Caco-2 (cell line): ENCODE data around the gene RCOR3. TPM values are rescaled to one million over a fixed set of nuclear protein-coding genes. Genes with fewer than 3 reads are reported as not detected.
"Not testable (repeated sequence)": the region's sequence is repeated elsewhere in the genome, so short reads cannot be mapped to it uniquely, and the experiment has no call there.

Experiments used
- BruUV-seq: library from RNA; stranded (reverse); fragments of 400-500 nt; replicated peaks from 2 replicates; lab custom pipeline; 2021; lab: Mats Ljungman, UMichigan
- CTCF ChIA-PET: fragments of 300-600 bp; sonication (Branson Sonifier 250); formaldehyde crosslinking; loops from one replicate; lab custom pipeline; 2022; ENCODE audit warnings: antibody characterized with exemption; lab: Charles Lee
- POLR2A ChIA-PET: fragments of 300-600 bp; sonication (Branson Sonifier 250); formaldehyde crosslinking; loops from one replicate; lab custom pipeline; 2022; ENCODE audit warnings: antibody characterized with exemption; lab: Charles Lee
- DNase-seq, 2 experiments: peaks; one replicate each; pipeline versions ENCODE4 v3.0.0 to v3.0.0-alpha.2; 2020 to 2022
- H3K27me3 ChIP-seq: replicated peaks from 2 replicates; pipeline ENCODE4 v1.6.0; 2011; ENCODE audit warnings: low read length; ENCODE audit not compliant: control insufficient read depth, insufficient read depth
- H3K36me3 ChIP-seq: 2 replicates; pipeline ENCODE4 v1.5.1; 2011; ENCODE audit warnings: low read length; ENCODE audit not compliant: control insufficient read depth, insufficient read depth
- H3K4me1 ChIP-seq: fragments of 250-450 bp; sonication (Bioruptor Pico); 2 replicates; pipeline ENCODE4 v1.5.1; 2020; ENCODE audit warnings: mild to moderate bottlenecking
- H3K4me3 ChIP-seq: 2 replicates; pipeline ENCODE4 v1.5.1; 2011; ENCODE audit warnings: low read depth, mild to moderate bottlenecking, control low read depth, low read length
- H3K9me3 ChIP-seq: fragments of 250-450 bp; sonication (Bioruptor Pico); 2 replicates; pipeline ENCODE4 v1.5.1; 2020; ENCODE audit warnings: mild to moderate bottlenecking, moderate library complexity
- H3K27ac Mint-ChIP-seq: one replicate; pipeline ENCODE4 v1.8.0; 2022; ENCODE audit warnings: mixed read lengths; ENCODE audit not compliant: unreplicated experiment
- H3K27me3 Mint-ChIP-seq: one replicate; pipeline ENCODE4 v1.8.0; 2022; ENCODE audit warnings: mixed read lengths; ENCODE audit not compliant: insufficient read depth, unreplicated experiment
- H3K36me3 Mint-ChIP-seq: one replicate; pipeline ENCODE4 v1.8.0; 2022; ENCODE audit warnings: mild to moderate bottlenecking, mixed read lengths; ENCODE audit not compliant: insufficient read depth, unreplicated experiment
- H3K4me1 Mint-ChIP-seq: one replicate; pipeline ENCODE4 v1.8.0; 2022; ENCODE audit warnings: low read depth, mixed read lengths; ENCODE audit not compliant: unreplicated experiment
- H3K4me3 Mint-ChIP-seq: one replicate; pipeline ENCODE4 v1.8.0; 2022; ENCODE audit warnings: mild to moderate bottlenecking, moderate library complexity, mixed read lengths; ENCODE audit not compliant: unreplicated experiment
- H3K9me3 Mint-ChIP-seq: one replicate; pipeline ENCODE4 v1.8.0; 2022; ENCODE audit warnings: mixed read lengths; ENCODE audit not compliant: unreplicated experiment
- CTCF ChIP-seq, 2 experiments: fragments of 200-600 bp in 1 of 2; IDR thresholded peaks; 1 replicate in 1 of 2; 2 replicates in 1 of 2; pipeline versions ENCODE4 v1.5.1 to v1.8.0; 2011 to 2022; ENCODE audit warnings: antibody characterized with exemption in 1 of 2, control low read depth in 1 of 2, inconsistent platforms in 1 of 2, low read depth in 1 of 2, low read length in 1 of 2, mild to moderate bottlenecking in 1 of 2, moderate library complexity in 1 of 2; ENCODE audit not compliant: insufficient read depth in 1 of 2, severe bottlenecking in 1 of 2, unreplicated experiment in 1 of 2
- intact Hi-C: fragments of 100-400 bp; cut with micrococcal nuclease; formaldehyde crosslinking; loops from one replicate; pipeline ENCODE4 v1.10.0; 2022; ENCODE audit not compliant: unreplicated experiment
- total RNA-seq: library from RNA; stranded (reverse); gene quantifications from 2 replicates; pipeline ENCODE4 v1.2.3, GENCODE V29; 2022

Gene RCOR3
- total RNA-seq, 1 experiment from 2014 or later = 42.3 TPM

DNA sequence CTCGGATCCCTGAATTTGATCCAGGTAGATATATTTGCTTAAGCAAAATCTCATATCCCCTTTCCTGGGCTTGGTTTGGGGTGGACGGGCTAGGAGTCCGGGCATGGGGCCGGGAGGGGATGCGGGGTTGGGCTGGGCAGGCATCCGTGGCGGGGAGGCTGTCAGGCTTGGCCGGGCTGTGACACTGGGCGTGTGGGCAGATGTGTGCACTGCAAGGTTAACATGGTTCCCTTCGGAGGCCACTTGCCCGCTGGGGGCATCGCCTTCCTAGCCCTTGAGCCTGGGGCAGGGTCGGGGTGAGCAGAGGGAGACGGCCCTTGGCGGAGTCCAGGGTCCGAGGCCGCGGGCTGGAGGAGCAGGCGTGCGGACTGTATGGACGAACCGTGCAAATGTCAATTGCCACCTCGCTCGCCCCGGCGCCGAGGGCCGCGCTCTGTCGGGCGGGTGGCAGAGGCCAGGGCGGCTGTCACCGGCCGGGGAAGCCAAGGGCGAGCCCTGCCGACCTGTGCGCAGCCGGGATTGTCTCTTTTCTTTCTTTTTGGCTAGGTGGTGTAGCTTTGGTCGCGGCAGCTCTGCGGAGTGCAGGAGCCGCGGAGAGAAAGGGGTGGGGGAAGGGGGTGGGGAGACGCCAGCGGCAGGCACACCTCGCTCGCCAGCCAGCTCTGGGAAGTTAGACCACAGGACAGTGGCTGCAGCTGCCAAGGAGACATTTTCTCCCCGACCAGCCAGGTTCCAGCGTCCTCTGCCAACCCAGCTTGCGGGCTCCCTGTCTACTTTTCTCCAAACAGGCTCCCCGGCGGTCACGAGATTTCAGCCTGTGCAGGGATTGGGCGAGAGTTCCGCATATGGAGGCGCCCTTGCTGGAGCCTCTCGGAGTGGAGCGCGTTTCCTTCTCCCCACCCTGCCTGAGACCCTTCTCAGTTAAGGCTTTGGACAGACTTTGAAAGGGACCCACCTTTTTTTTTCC lies 1.3 kb downstream of the RCOR3 start:
- H3K4me1 ChIP-seq = peaks cover 8% of the 10 kb centered on the region
- H3K9me3 ChIP-seq = no peaks in the 10 kb centered on the region
- peaks cover 9% of the 10 kb centered on the region for H3K4me1 Mint-ChIP-seq
- no peaks in the 10 kb centered on the region for H3K27me3 Mint-ChIP-seq
- no peaks in the 10 kb centered on the region for H3K36me3 ChIP-seq
- H3K27ac Mint-ChIP-seq = peak overlapping the region; percentile 89
- BruUV-seq = no TSS peak
- TF ChIP-seq CTCF (IDR thresholded peaks at IDR 0.05; ENCODE audit: insufficient read depth in 1 of 2, low read depth in 1 of 2, low read length in 1 of 2, severe bottlenecking in 1 of 2, unreplicated experiment in 1 of 2) = no peak
- no peaks in the 10 kb centered on the region for H3K27me3 ChIP-seq
- DNase-seq = peak; percentile 81 to 83
- peak overlapping the region; percentile 79 for H3K4me3 ChIP-seq
- ChIA-PET CTCF (interaction anchor here (0.6 kb wide), 1 partner anchor 1001 kb away, joined by 3 read pairs; no protein-coding TSS in a partner anchor), POLR2A (interaction anchor here (0.6 kb wide), 1 partner anchor 126 kb away, joined by 3 read pairs; no protein-coding TSS in a partner anchor)
- no peaks in the 10 kb centered on the region for H3K9me3 Mint-ChIP-seq
- intact Hi-C loops = no loop called here
- H3K4me3 Mint-ChIP-seq = peak overlapping the region; percentile 83
- peaks cover 18% of the 10 kb centered on the region for H3K36me3 Mint-ChIP-seq

GRCh38 chr1:211261229-211261628 lies 2.1 kb downstream of the RCOR3 start:
- H3K36me3 ChIP-seq = no peaks in the 10 kb centered on the region
- H3K27ac Mint-ChIP-seq = peak overlapping the region; percentile 89
- H3K4me1 Mint-ChIP-seq = peaks cover 9% of the 10 kb centered on the region
- POLR2A ChIA-PET = no interaction called here
- H3K4me3 Mint-ChIP-seq = peak overlapping the region; percentile 83
- no peak for TF ChIP-seq CTCF (IDR thresholded peaks at IDR 0.05; ENCODE audit: insufficient read depth in 1 of 2, low read depth in 1 of 2, low read length in 1 of 2, severe bottlenecking in 1 of 2, unreplicated experiment in 1 of 2)
- peaks cover 14% of the 10 kb centered on the region for H3K4me1 ChIP-seq
- CTCF ChIA-PET = no interaction called here
- H3K27me3 ChIP-seq = no peaks in the 10 kb centered on the region
- BruUV-seq = TSS peak; percentile 48
- intact Hi-C loops = no loop called here
- H3K4me3 ChIP-seq = peak overlapping the region; percentile 79
- H3K9me3 Mint-ChIP-seq = no peaks in the 10 kb centered on the region
- no peak for DNase-seq
- no peaks in the 10 kb centered on the region for H3K27me3 Mint-ChIP-seq
- no peaks in the 10 kb centered on the region for H3K9me3 ChIP-seq
- H3K36me3 Mint-ChIP-seq = peaks cover 18% of the 10 kb centered on the region

- H3K4me3 ChIP-seq, H3K9me3 ChIP-seq, H3K36me3 ChIP-seq, H3K4me3 Mint-ChIP-seq, CTCF ChIA-PET, POLR2A ChIA-PET, H3K27me3 Mint-ChIP-seq, DNase-seq, BruUV-seq, H3K4me1 ChIP-seq, H3K9me3 Mint-ChIP-seq, H3K4me1 Mint-ChIP-seq, H3K27ac Mint-ChIP-seq, H3K27me3 ChIP-seq, intact Hi-C loops: not testable (repeated sequence)
- H3K36me3 Mint-ChIP-seq = peaks cover 18% of the 10 kb centered on the region
Observed at GRCh38 chr1:211263022-211263421, 3.9 kb downstream of the RCOR3 start.
